ENCODE data around the gene ERC2.

DNA sequence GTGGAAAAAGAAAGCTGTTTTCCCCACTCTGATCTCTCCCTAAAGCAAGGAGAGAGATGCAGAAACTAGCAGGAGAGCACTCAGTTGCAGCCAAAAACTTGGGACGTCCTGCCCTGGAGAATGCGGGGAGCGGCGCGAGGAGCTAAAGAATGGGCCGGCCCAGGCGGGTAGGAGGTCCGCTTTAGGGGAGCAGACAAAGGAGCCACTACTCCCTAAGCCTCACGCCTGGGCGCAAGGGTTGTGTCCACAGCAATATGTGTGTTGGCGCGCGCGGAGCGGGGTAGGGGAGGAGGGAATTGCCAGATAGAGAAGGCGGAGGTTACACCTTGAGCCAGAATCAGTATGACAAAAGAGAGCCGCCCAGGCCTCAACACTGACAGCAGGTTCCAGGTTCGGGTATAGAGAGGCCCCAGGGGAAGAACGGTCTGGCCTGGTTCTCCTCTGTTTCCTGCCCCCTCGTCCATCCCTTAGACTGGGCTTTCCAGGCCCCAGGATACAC, 984.0 kb downstream of the ERC2 start:
- TF ChIP-seq, protein P1, sequence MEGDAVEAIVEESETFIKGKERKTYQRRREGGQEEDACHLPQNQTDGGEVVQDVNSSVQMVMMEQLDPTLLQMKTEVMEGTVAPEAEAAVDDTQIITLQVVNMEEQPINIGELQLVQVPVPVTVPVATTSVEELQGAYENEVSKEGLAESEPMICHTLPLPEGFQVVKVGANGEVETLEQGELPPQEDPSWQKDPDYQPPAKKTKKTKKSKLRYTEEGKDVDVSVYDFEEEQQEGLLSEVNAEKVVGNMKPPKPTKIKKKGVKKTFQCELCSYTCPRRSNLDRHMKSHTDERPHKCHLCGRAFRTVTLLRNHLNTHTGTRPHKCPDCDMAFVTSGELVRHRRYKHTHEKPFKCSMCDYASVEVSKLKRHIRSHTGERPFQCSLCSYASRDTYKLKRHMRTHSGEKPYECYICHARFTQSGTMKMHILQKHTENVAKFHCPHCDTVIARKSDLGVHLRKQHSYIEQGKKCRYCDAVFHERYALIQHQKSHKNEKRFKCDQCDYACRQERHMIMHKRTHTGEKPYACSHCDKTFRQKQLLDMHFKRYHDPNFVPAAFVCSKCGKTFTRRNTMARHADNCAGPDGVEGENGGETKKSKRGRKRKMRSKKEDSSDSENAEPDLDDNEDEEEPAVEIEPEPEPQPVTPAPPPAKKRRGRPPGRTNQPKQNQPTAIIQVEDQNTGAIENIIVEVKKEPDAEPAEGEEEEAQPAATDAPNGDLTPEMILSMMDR (IDR thresholded peaks at IDR 0.05) = no peak
- TF ChIP-seq EP300 (IDR thresholded peaks at IDR 0.05) (no peak), POLR2A (IDR thresholded peaks at IDR 0.05) (no peak)

All from ovary (tissue), 3 donors.